ENCODE results near the gene MDH1B.

MDH1B gene

GRCh38 chr2:206693399-206694137 lies 71.6 kb downstream of the MDH1B start:
- H3K9ac ChIP-seq (ENCODE audit: low read depth, low read length), result no peak overlapping the region
- H3K36me3 ChIP-seq (ENCODE audit: insufficient read depth, low read length), result no peaks in the 10 kb centered on the region
- no peaks in the 10 kb centered on the region for H3K4me1 ChIP-seq (ENCODE audit: insufficient read depth, low read length)
- H3K9me3 ChIP-seq (ENCODE audit: control insufficient read depth, insufficient read depth, low read length), result no peaks in the 10 kb centered on the region

- Histone ChIP-seq H3K4me1 (ENCODE audit: insufficient read depth, low read length) (no peaks in the 10 kb centered on the region), H3K9ac (ENCODE audit: low read depth, low read length) (no peak overlapping the region), H3K9me3 (ENCODE audit: control insufficient read depth, insufficient read depth, low read length) (no peaks in the 10 kb centered on the region), H3K36me3 (ENCODE audit: insufficient read depth, low read length) (no peaks in the 10 kb centered on the region)
Observed at GRCh38 chr2:206692971-206693370, 72.2 kb downstream of the MDH1B start.

- no peaks in the 10 kb centered on the region for H3K9me3 ChIP-seq (ENCODE audit: control insufficient read depth, insufficient read depth, low read length)
Observed at GRCh38 chr2:206688990-206689389, 76.1 kb downstream of the MDH1B start.

GRCh38 chr2:206688453-206688852 lies 76.7 kb downstream of the MDH1B start:
- Histone ChIP-seq H3K9me3 (ENCODE audit: control insufficient read depth, insufficient read depth, low read length) (no peaks in the 10 kb centered on the region), H3K4me1 (ENCODE audit: insufficient read depth, low read length) (no peaks in the 10 kb centered on the region), H3K9ac (ENCODE audit: low read depth, low read length) (no peak overlapping the region), H3K36me3 (ENCODE audit: insufficient read depth, low read length) (no peaks in the 10 kb centered on the region)

More at GRCh38 chr2:206688990-206689389, 76.1 kb downstream of the MDH1B start:
- Histone ChIP-seq H3K4me1 (ENCODE audit: insufficient read depth, low read length) (no peaks in the 10 kb centered on the region), H3K36me3 (ENCODE audit: insufficient read depth, low read length) (no peaks in the 10 kb centered on the region), H3K9ac (ENCODE audit: low read depth, low read length) (no peak overlapping the region)

Measured in ES-I3 (cell line).